H9 (cell line): Measurements from ENCODE around the gene MYBPHL. TPM values are rescaled to one million over a fixed set of nuclear protein-coding genes. Genes with fewer than 3 reads are reported as not detected.

Source experiments
- DNase-seq: peaks from one replicate; pipeline ENCODE4 v3.0.0-alpha.2; 2017
- H2AFZ ChIP-seq: one replicate; pipeline ENCODE4 v1.6.1; 2013; ENCODE audit warnings: mild to moderate bottlenecking, low read length, control low read depth, moderate library complexity
- H2AK5ac ChIP-seq: 2 replicates; pipeline ENCODE4 v1.6.1; 2013; ENCODE audit warnings: low read length, control low read depth, mixed read lengths; ENCODE audit not compliant: insufficient read length
- H2BK120ac ChIP-seq: one replicate; pipeline ENCODE4 v1.6.1; 2013; ENCODE audit warnings: low read depth, mild to moderate bottlenecking, low read length, control low read depth, inconsistent platforms; ENCODE audit not compliant: poor library complexity, severe bottlenecking
- H2BK12ac ChIP-seq: 2 replicates; pipeline ENCODE4 v1.6.1; 2013; ENCODE audit warnings: low read length, control low read depth, mixed read lengths, low read depth; ENCODE audit not compliant: insufficient read length
- H2BK15ac ChIP-seq: 2 replicates; pipeline ENCODE4 v1.6.1; 2013; ENCODE audit warnings: low read depth, low read length, control low read depth
- H2BK20ac ChIP-seq: one replicate; pipeline ENCODE4 v1.6.1; 2013; ENCODE audit warnings: low read depth, mild to moderate bottlenecking, low read length, control low read depth, inconsistent platforms; ENCODE audit not compliant: poor library complexity, severe bottlenecking
- H2BK5ac ChIP-seq: 2 replicates; pipeline ENCODE4 v1.6.1; 2013; ENCODE audit warnings: low read length, control low read depth, mixed read lengths; ENCODE audit not compliant: insufficient read length
- H3K14ac ChIP-seq: 2 replicates; pipeline ENCODE4 v1.6.1; 2013; ENCODE audit warnings: low read length, control low read depth; ENCODE audit not compliant: insufficient read depth
- H3K18ac ChIP-seq: 2 replicates; pipeline ENCODE4 v1.6.1; 2013; ENCODE audit warnings: low read depth, mild to moderate bottlenecking, mixed read lengths, low read length, control low read depth; ENCODE audit not compliant: insufficient read length
- H3K23ac ChIP-seq: 2 replicates; pipeline ENCODE4 v1.6.1; 2013; ENCODE audit warnings: low read length, control low read depth, mixed read lengths, low read depth; ENCODE audit not compliant: insufficient read length
- H3K23me2 ChIP-seq: 2 replicates; pipeline ENCODE4 v1.6.1; 2013; ENCODE audit warnings: low read depth, mild to moderate bottlenecking, mixed read lengths, low read length, control low read depth; ENCODE audit not compliant: insufficient read length, poor library complexity, severe bottlenecking
- H3K27ac ChIP-seq: 2 replicates; pipeline ENCODE4 v1.5.1; 2013; ENCODE audit warnings: low read length, control low read depth, mixed read lengths, low read depth; ENCODE audit not compliant: insufficient read length
- H3K27me3 ChIP-seq: 2 replicates; pipeline ENCODE4 v1.6.1; 2013; ENCODE audit warnings: low read length, control low read depth, inconsistent platforms; ENCODE audit not compliant: insufficient read depth
- H3K4ac ChIP-seq: 2 replicates; pipeline ENCODE4 v1.6.1; 2013; ENCODE audit warnings: low read depth, mild to moderate bottlenecking, control low read depth, inconsistent platforms, low read length, moderate library complexity
- H3K4me1 ChIP-seq: 2 replicates; pipeline ENCODE4 v1.6.1; 2013; ENCODE audit warnings: low read length, control low read depth, inconsistent platforms; ENCODE audit not compliant: insufficient read depth
- H3K4me2 ChIP-seq: 2 replicates; pipeline ENCODE4 v1.6.1; 2013; ENCODE audit warnings: low read length, control low read depth, mixed read lengths; ENCODE audit not compliant: insufficient read length, insufficient read depth
- H3K56ac ChIP-seq: 2 replicates; pipeline ENCODE4 v1.6.1; 2013; ENCODE audit warnings: low read depth, mild to moderate bottlenecking, mixed read lengths, low read length, control low read depth; ENCODE audit not compliant: insufficient read length
- H3K79me1 ChIP-seq: 2 replicates; pipeline ENCODE4 v1.6.1; 2013; ENCODE audit warnings: low read depth, mild to moderate bottlenecking, moderate library complexity, low read length, control low read depth, inconsistent platforms; ENCODE audit not compliant: insufficient read depth, poor library complexity, severe bottlenecking
- H3K79me2 ChIP-seq: 2 replicates; pipeline ENCODE4 v1.6.1; 2013; ENCODE audit warnings: low read length, control low read depth, inconsistent platforms; ENCODE audit not compliant: insufficient read depth
- H3K9ac ChIP-seq: 2 replicates; pipeline ENCODE4 v1.6.1; 2013; ENCODE audit warnings: low read length, control low read depth, mixed read lengths; ENCODE audit not compliant: insufficient read length; ENCODE audit errors: extremely low read depth
- H3K9me3 ChIP-seq: one replicate; pipeline ENCODE4 v1.6.1; 2013; ENCODE audit warnings: low read depth, low read length, inconsistent platforms; ENCODE audit not compliant: control insufficient read depth
- H3T11ph ChIP-seq: one replicate; pipeline ENCODE4 v1.6.1; 2013; ENCODE audit warnings: mild to moderate bottlenecking, low read length, control low read depth, inconsistent platforms
- H4K20me1 ChIP-seq: one replicate; pipeline ENCODE4 v1.6.1; 2013; ENCODE audit not compliant: control insufficient read depth, insufficient read length, insufficient read depth
- H4K5ac ChIP-seq: 2 replicates; pipeline ENCODE4 v1.6.1; 2013; ENCODE audit warnings: low read depth, mild to moderate bottlenecking, mixed read lengths, low read length, control low read depth; ENCODE audit not compliant: insufficient read length
- H4K8ac ChIP-seq: replicated peaks from 2 replicates; pipeline ENCODE4 v1.6.1; 2013; ENCODE audit warnings: low read length, control low read depth, mixed read lengths, low read depth; ENCODE audit not compliant: insufficient read length
- H4K91ac ChIP-seq: 2 replicates; pipeline ENCODE4 v1.6.1; 2013; ENCODE audit warnings: low read depth, mild to moderate bottlenecking, moderate library complexity, mixed read lengths, low read length, control low read depth; ENCODE audit not compliant: insufficient read length
- H3K27ac Mint-ChIP-seq, 3 experiments: 2 replicates in 2 of 3; 3 replicates in 1 of 3; pipeline ENCODE4 v1.8.0; 2020 to 2021; ENCODE audit warnings: mixed read lengths in 3 of 3, mild to moderate bottlenecking in 1 of 3, moderate library complexity in 1 of 3
- H3K27me3 Mint-ChIP-seq: 2 replicates; pipeline ENCODE4 v1.8.0; 2021; ENCODE audit warnings: low read depth, mild to moderate bottlenecking, moderate library complexity, mixed read lengths
- H3K36me3 Mint-ChIP-seq, 3 experiments: 2 replicates in 2 of 3; 3 replicates in 1 of 3; pipeline ENCODE4 v1.8.0; 2020 to 2021; ENCODE audit warnings: low read depth in 3 of 3, mixed read lengths in 3 of 3; ENCODE audit not compliant: insufficient read depth in 1 of 3
- H3K4me1 Mint-ChIP-seq, 2 experiments: 2 replicates each; pipeline ENCODE4 v1.8.0; 2020; ENCODE audit warnings: mixed read lengths in 2 of 2
- H3K4me3 Mint-ChIP-seq, 2 experiments: 2 replicates in 1 of 2; 3 replicates in 1 of 2; pipeline ENCODE4 v1.8.0; 2020 to 2021; ENCODE audit warnings: mild to moderate bottlenecking in 2 of 2, mixed read lengths in 2 of 2, moderate library complexity in 1 of 2
- H3K9me3 Mint-ChIP-seq, 2 experiments: 2 replicates in 1 of 2; 3 replicates in 1 of 2; pipeline ENCODE4 v1.8.0; 2020; ENCODE audit warnings: mild to moderate bottlenecking in 2 of 2, mixed read lengths in 2 of 2, moderate library complexity in 1 of 2
- WGBS: extraction: QIAGEN DNeasy Blood & Tissue Kit; methylation state at CpG from one replicate; pipeline ENCODE4 v1.1.7; 2013; ENCODE audit warnings: missing lambda C conversion rate, low lambda C conversion rate, mixed read lengths; ENCODE audit not compliant: insufficient read length; ENCODE audit errors: extremely low coverage; 5-methylcytosine and 5-hydroxymethylcytosine counted together
- total RNA-seq: library from RNA; stranded (reverse); gene quantifications from 2 replicates; pipeline ENCODE4 v1.2.1, GENCODE V29; 2021
- TF ChIP-seq, protein P1 (sequence below): fragments of 200-600 bp; sonication (generic); conservative IDR thresholded peaks from 3 replicates; pipeline ENCODE4 v1.8.0; 2021; ENCODE audit warnings: antibody characterized with exemption, mild to moderate bottlenecking

Gene MYBPHL
- total RNA-seq, 1 experiment from 2014 or later: 0.59 TPM

DNA sequence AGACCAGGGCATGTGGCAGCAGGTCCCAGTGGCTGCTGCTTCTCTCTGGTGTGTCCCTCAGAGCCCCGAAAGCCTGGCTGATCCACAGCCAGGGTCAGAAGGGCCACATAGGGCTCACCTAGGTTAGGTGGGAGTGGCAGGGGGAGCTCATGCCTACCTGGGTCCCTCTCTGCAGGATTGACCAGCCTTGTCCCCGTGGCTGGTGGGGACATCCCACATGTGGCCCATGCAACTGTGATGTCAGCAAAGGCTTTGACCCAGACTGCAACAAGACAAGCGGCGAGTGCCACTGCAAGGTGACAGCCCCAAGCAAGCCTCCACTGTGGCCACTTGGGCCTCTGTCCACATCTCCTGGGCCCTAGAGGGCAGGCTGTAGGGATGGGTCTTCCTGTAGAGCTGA, 41.8 kb downstream of the MYBPHL start:
- H3K27ac Mint-ChIP-seq: no peak overlapping the region
- TF ChIP-seq, protein P1, sequence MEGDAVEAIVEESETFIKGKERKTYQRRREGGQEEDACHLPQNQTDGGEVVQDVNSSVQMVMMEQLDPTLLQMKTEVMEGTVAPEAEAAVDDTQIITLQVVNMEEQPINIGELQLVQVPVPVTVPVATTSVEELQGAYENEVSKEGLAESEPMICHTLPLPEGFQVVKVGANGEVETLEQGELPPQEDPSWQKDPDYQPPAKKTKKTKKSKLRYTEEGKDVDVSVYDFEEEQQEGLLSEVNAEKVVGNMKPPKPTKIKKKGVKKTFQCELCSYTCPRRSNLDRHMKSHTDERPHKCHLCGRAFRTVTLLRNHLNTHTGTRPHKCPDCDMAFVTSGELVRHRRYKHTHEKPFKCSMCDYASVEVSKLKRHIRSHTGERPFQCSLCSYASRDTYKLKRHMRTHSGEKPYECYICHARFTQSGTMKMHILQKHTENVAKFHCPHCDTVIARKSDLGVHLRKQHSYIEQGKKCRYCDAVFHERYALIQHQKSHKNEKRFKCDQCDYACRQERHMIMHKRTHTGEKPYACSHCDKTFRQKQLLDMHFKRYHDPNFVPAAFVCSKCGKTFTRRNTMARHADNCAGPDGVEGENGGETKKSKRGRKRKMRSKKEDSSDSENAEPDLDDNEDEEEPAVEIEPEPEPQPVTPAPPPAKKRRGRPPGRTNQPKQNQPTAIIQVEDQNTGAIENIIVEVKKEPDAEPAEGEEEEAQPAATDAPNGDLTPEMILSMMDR: no peak

More for the DNA sequence above, 41.8 kb downstream of the MYBPHL start:
- H3K23me2 ChIP-seq: no peaks in the 10 kb centered on the region
- H2BK5ac ChIP-seq: no peak overlapping the region
- no peak overlapping the region for H2BK120ac ChIP-seq
- H4K20me1 ChIP-seq: no peaks in the 10 kb centered on the region
- no peaks in the 10 kb centered on the region for H3K27me3 Mint-ChIP-seq
- no peak overlapping the region for H2BK12ac ChIP-seq
- no peak for DNase-seq
- H3K4me2 ChIP-seq: no peak overlapping the region
- no peak overlapping the region for H3K4ac ChIP-seq
- H3K9me3 ChIP-seq: no peaks in the 10 kb centered on the region
- no CpG with 5 or more reads among the region's 4 CpGs for WGBS
- H3K27ac ChIP-seq: no peak overlapping the region
- H3K18ac ChIP-seq: no peak overlapping the region
- H3K14ac ChIP-seq: no peak overlapping the region
- no peak overlapping the region for H2BK15ac ChIP-seq
- H3K79me1 ChIP-seq: no peaks in the 10 kb centered on the region
- H3K4me1 ChIP-seq: no peaks in the 10 kb centered on the region
- H4K91ac ChIP-seq: no peak overlapping the region
- H2AK5ac ChIP-seq: no peak overlapping the region
- no peak overlapping the region for H3T11ph ChIP-seq
- peaks cover 10 to 17% of the 10 kb centered on the region in 2 experiments for H3K4me1 Mint-ChIP-seq
- H4K8ac ChIP-seq: no peak overlapping the region
- H3K27me3 ChIP-seq: no peaks in the 10 kb centered on the region
- no peak overlapping the region for H3K9ac ChIP-seq
- no peak overlapping the region for H3K56ac ChIP-seq
- H3K23ac ChIP-seq: no peak overlapping the region
- H3K9me3 Mint-ChIP-seq: no peaks in the 10 kb centered on the region; a peak in 1 of 5 replicates
- H2AFZ ChIP-seq: no peak overlapping the region
- H4K5ac ChIP-seq: no peak overlapping the region
- no peak overlapping the region for H2BK20ac ChIP-seq
- peaks cover 9 to 50% (median 35%) of the 10 kb centered on the region in 3 experiments; a peak in 6 of 7 replicates for H3K36me3 Mint-ChIP-seq
- H3K79me2 ChIP-seq: no peaks in the 10 kb centered on the region
- H3K4me3 Mint-ChIP-seq: no peak overlapping the region
